Parathyroid adenoma (tissue), 2 donors: ENCODE results near the gene LRIG1.

Experiments used
- H2AFZ ChIP-seq: fragments of 300-600 bp; sonication (generic); one replicate; pipeline ENCODE4 v1.7.0; 2017; ENCODE audit warnings: antibody characterized with exemption, mild to moderate bottlenecking
- H3K27ac ChIP-seq: fragments of 300-600 bp; sonication (generic); one replicate; pipeline ENCODE4 v1.7.0; 2017
- H3K27me3 ChIP-seq: fragments of 300-600 bp; sonication (generic); one replicate; pipeline ENCODE4 v1.7.0; 2017; ENCODE audit warnings: low read length; ENCODE audit not compliant: control insufficient read depth, insufficient read depth
- H3K36me3 ChIP-seq: fragments of 300-600 bp; sonication (generic); one replicate; pipeline ENCODE4 v1.7.0; 2017; ENCODE audit warnings: low read length; ENCODE audit not compliant: control insufficient read depth, insufficient read depth
- H3K4me1 ChIP-seq: fragments of 300-600 bp; sonication (generic); one replicate; pipeline ENCODE4 v1.7.0; 2017; ENCODE audit warnings: control low read depth
- H3K4me2 ChIP-seq: fragments of 300-600 bp; sonication (generic); one replicate; pipeline ENCODE4 v1.7.0; 2017; ENCODE audit warnings: low read length
- H3K4me3 ChIP-seq: fragments of 300-600 bp; sonication (generic); one replicate; pipeline ENCODE4 v1.7.0; 2017; ENCODE audit warnings: low read depth, low read length
- H3K79me2 ChIP-seq: fragments of 300-600 bp; sonication (generic); one replicate; pipeline ENCODE4 v1.7.0; 2017; ENCODE audit warnings: control low read depth
- H3K9ac ChIP-seq: fragments of 300-600 bp; sonication (generic); one replicate; pipeline ENCODE4 v1.7.0; 2017; ENCODE audit warnings: mild to moderate bottlenecking
- H3K9me3 ChIP-seq: fragments of 300-600 bp; sonication (generic); one replicate; pipeline ENCODE4 v1.7.0; 2017; ENCODE audit warnings: low read length; ENCODE audit not compliant: control insufficient read depth
- TF ChIP-seq, protein P1 (sequence below): fragments of 300-600 bp; sonication (generic); IDR thresholded peaks from one replicate; pipeline ENCODE4 v1.7.0; 2017; ENCODE audit warnings: antibody characterized with exemption, mild to moderate bottlenecking
- donor health status: primary hyperparathyroidism.

LRIG1 gene

DNA sequence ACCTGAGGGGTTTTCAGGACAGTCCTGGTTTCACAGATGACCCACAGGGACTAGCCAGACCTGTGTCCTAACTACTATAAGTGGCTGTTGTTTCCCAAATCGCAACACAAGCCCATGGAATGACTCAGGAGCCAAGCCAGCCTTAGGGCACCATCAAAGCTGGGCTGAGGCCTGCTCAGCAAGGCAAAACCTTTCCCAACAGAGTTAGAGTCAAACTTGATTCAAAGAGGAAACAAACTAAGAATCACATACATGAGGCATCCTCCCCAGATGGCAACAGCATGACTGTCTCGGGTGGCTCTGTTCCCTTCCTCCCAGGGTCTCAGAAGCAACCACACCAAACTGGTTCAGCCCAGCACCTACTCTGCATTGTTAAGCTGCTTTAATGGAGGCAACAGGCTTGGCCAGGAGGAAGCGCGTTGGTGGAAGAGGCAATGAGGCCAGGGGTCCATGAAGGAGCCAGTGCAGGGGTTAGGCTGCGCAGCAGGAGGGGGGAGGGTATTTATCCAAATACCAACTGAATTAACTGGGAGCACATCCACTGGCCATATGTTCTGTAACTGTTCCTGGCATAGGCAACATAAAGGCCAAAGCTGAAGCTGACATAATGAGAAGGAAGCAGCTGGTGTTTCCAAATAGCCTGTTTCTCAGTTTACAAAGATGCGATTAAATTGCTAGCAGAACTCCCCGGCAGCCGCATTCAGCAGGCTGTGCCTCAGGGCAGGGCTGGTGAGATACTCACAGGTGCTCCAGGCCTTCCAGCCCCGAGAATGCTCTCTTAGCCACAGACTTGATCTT is 102.4 kb downstream of the LRIG1 start:
- TF ChIP-seq, protein P1, sequence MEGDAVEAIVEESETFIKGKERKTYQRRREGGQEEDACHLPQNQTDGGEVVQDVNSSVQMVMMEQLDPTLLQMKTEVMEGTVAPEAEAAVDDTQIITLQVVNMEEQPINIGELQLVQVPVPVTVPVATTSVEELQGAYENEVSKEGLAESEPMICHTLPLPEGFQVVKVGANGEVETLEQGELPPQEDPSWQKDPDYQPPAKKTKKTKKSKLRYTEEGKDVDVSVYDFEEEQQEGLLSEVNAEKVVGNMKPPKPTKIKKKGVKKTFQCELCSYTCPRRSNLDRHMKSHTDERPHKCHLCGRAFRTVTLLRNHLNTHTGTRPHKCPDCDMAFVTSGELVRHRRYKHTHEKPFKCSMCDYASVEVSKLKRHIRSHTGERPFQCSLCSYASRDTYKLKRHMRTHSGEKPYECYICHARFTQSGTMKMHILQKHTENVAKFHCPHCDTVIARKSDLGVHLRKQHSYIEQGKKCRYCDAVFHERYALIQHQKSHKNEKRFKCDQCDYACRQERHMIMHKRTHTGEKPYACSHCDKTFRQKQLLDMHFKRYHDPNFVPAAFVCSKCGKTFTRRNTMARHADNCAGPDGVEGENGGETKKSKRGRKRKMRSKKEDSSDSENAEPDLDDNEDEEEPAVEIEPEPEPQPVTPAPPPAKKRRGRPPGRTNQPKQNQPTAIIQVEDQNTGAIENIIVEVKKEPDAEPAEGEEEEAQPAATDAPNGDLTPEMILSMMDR: no peak
- no peaks in the 10 kb centered on the region for H3K79me2 ChIP-seq
- no peaks in the 10 kb centered on the region for H3K9me3 ChIP-seq
- H3K4me3 ChIP-seq: no peak overlapping the region
- no peak overlapping the region for H2AFZ ChIP-seq
- H3K9ac ChIP-seq: no peak overlapping the region
- H3K4me1 ChIP-seq: no peaks in the 10 kb centered on the region
- no peak overlapping the region for H3K27ac ChIP-seq
- no peaks in the 10 kb centered on the region for H3K36me3 ChIP-seq
- no peaks in the 10 kb centered on the region for H3K27me3 ChIP-seq
- H3K4me2 ChIP-seq: no peak overlapping the region

DNA sequence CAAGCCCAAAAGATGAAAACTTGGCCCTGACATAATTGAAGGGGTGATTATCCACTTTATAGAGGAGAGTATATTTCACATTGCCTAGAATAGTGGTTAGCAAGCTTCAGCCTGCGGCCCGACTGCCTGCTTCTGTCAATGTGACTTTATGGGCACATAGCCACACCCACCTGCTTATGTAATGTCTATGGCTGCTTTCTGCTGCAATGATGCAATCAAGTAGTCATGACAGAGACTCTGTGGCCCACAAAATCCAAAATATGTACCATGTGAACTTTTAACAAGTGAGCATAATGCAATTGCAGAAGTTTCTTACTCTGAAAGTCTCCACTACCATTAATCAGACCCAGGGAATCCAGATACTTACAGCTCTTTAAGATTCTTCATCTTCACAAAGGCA is 103.1 kb downstream of the LRIG1 start:
- H3K27me3 ChIP-seq: no peaks in the 10 kb centered on the region
- H3K4me2 ChIP-seq: no peak overlapping the region
- H3K36me3 ChIP-seq: no peaks in the 10 kb centered on the region
- no peak overlapping the region for H3K27ac ChIP-seq
- no peak overlapping the region for H3K4me3 ChIP-seq
- no peaks in the 10 kb centered on the region for H3K9me3 ChIP-seq
- no peaks in the 10 kb centered on the region for H3K4me1 ChIP-seq
- TF ChIP-seq, protein P1: no peak
- no peak overlapping the region for H2AFZ ChIP-seq
- H3K79me2 ChIP-seq: no peaks in the 10 kb centered on the region
- H3K9ac ChIP-seq: no peak overlapping the region

DNA sequence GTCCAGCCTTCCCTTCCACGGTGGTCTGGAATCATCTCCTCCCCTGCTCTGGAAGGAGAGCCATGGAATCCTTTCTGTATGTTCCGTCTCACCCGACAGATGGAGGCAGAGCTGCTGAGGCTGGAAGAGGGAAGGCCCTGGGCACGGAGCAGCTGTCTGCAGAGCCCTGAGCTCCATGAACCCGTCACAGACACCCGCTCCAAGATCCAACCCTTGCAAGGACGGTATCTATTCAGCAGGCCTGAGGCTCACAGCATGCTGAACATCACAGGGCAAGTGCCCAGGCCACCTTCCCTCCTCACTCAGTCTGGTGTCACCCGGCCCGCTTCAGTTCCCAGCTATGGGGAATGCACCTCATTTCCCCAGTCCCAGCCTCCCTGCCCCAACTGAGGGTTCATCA is 103.9 kb downstream of the LRIG1 start:
- TF ChIP-seq, protein P1: no peak
- Histone ChIP-seq H3K4me2 (no peak overlapping the region), H3K4me1 (no peaks in the 10 kb centered on the region), H3K27me3 (no peaks in the 10 kb centered on the region), H3K36me3 (no peaks in the 10 kb centered on the region), H3K9ac (no peak overlapping the region), H3K9me3 (no peaks in the 10 kb centered on the region), H3K27ac (no peak overlapping the region), H3K4me3 (no peak overlapping the region), H2AFZ (no peak overlapping the region), H3K79me2 (no peaks in the 10 kb centered on the region)

GRCh38 chr3:66396161-66396760 is 104.6 kb downstream of the LRIG1 start:
- H3K4me1 ChIP-seq: no peaks in the 10 kb centered on the region
- no peak overlapping the region for H3K9ac ChIP-seq
- H3K4me3 ChIP-seq: no peak overlapping the region
- TF ChIP-seq, protein P1: no peak
- H2AFZ ChIP-seq: no peak overlapping the region
- H3K36me3 ChIP-seq: no peaks in the 10 kb centered on the region
- H3K79me2 ChIP-seq: no peaks in the 10 kb centered on the region
- H3K27ac ChIP-seq: no peak overlapping the region
- no peaks in the 10 kb centered on the region for H3K9me3 ChIP-seq
- H3K4me2 ChIP-seq: no peak overlapping the region
- no peaks in the 10 kb centered on the region for H3K27me3 ChIP-seq
